Mucosa of rectum (tissue), 2 donors: ENCODE results near the gene CYP4V2.

Experiments used
- H3K27ac ChIP-seq, 2 donors: one replicate each; pipeline ENCODE4 v1.7.0; 2013; ENCODE audit warnings: inconsistent platforms in 2 of 2, low read depth in 2 of 2, low read length in 2 of 2
- H3K27me3 ChIP-seq, 2 donors: one replicate each; pipeline ENCODE4 v1.7.0; 2013; ENCODE audit warnings: low read length in 2 of 2; ENCODE audit not compliant: control insufficient read depth in 2 of 2, insufficient read depth in 2 of 2
- H3K36me3 ChIP-seq, 2 donors: one replicate each; pipeline ENCODE4 v1.7.0; 2013; ENCODE audit warnings: low read length in 2 of 2; ENCODE audit not compliant: control insufficient read depth in 2 of 2, insufficient read depth in 2 of 2
- H3K4me1 ChIP-seq, 2 donors: one replicate each; pipeline ENCODE4 v1.7.0; 2013; ENCODE audit warnings: low read length in 2 of 2, mild to moderate bottlenecking in 1 of 2; ENCODE audit not compliant: control insufficient read depth in 2 of 2, insufficient read depth in 2 of 2
- H3K4me3 ChIP-seq, 2 donors: one replicate each; pipeline ENCODE4 v1.7.0; 2013; ENCODE audit warnings: low read length in 2 of 2
- H3K9ac ChIP-seq, 2 donors: one replicate each; pipeline ENCODE4 v1.7.0; 2013; ENCODE audit warnings: low read length in 2 of 2, low read depth in 1 of 2, mild to moderate bottlenecking in 1 of 2
- H3K9me3 ChIP-seq, 2 donors: one replicate each; pipeline ENCODE4 v1.7.0; 2013; ENCODE audit warnings: low read length in 2 of 2; ENCODE audit not compliant: control insufficient read depth in 2 of 2
- donor health status: healthy.
- donor health status: Normal muscosa, but diverticular disease.

CYP4V2 gene

DNA sequence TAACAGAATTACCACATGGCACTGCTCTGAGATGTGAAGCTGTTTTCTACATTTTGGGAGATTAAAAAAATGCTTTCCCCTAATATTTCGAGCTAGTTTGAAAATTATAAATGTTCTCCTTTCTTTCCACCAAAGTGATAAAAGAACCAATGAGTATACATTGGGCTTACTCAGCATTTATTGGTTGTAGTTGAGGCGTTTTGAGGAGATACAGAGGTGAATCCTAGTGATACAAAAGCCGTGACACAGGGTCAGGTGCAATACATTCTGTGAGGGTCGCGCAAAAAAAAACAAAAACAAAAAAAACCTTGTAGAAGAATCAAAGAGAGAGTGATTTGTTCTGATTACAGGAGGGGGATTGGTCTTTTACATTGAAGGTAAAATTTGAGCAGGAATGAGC, 32.4 kb upstream of the CYP4V2 start:
- Histone ChIP-seq H3K9ac (no peak overlapping the region), H3K4me3 (no peak overlapping the region), H3K9me3 (no peaks in the 10 kb centered on the region), H3K4me1 (no peaks in the 10 kb centered on the region), H3K27me3 (no peaks in the 10 kb centered on the region), H3K36me3 (peaks cover 15 to 20% of the 10 kb centered on the region in 2 donors), H3K27ac (no peak overlapping the region)

GRCh38 chr4:186159613-186160012, 31.8 kb upstream of the CYP4V2 start:
- H3K4me3 ChIP-seq, result no peak overlapping the region
- H3K27ac ChIP-seq, result no peak overlapping the region
- peaks cover 17 to 19% of the 10 kb centered on the region in 2 donors for H3K36me3 ChIP-seq
- no peaks in the 10 kb centered on the region for H3K27me3 ChIP-seq
- no peaks in the 10 kb centered on the region for H3K4me1 ChIP-seq
- H3K9me3 ChIP-seq, result no peaks in the 10 kb centered on the region
- H3K9ac ChIP-seq, result no peak overlapping the region

DNA sequence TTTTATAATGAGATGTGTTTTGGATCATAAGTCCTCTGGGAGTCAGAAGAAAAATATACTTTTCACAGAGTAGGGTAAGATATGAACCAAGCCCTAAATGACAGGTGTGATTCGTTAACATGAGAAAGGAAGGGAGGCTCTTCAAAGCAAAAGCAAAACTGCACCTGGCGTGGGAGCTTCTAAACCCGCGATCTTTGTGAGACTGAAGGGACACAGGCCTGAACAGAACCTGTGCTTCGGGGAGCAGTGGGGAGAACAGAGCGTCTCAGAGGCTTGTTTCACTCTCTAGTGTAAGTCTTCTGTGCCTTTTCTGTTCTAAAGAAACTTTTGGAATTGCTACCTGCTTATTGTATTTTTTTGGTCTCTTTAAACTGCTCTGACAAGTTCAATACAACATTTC, 30.2 kb upstream of the CYP4V2 start:
- no peaks in the 10 kb centered on the region for H3K9me3 ChIP-seq
- no peak overlapping the region for H3K27ac ChIP-seq
- no peaks in the 10 kb centered on the region for H3K27me3 ChIP-seq
- no peak overlapping the region for H3K4me3 ChIP-seq
- H3K4me1 ChIP-seq, result no peaks in the 10 kb centered on the region
- H3K9ac ChIP-seq, result no peak overlapping the region
- H3K36me3 ChIP-seq, result peaks cover 17 to 24% of the 10 kb centered on the region in 2 donors

DNA sequence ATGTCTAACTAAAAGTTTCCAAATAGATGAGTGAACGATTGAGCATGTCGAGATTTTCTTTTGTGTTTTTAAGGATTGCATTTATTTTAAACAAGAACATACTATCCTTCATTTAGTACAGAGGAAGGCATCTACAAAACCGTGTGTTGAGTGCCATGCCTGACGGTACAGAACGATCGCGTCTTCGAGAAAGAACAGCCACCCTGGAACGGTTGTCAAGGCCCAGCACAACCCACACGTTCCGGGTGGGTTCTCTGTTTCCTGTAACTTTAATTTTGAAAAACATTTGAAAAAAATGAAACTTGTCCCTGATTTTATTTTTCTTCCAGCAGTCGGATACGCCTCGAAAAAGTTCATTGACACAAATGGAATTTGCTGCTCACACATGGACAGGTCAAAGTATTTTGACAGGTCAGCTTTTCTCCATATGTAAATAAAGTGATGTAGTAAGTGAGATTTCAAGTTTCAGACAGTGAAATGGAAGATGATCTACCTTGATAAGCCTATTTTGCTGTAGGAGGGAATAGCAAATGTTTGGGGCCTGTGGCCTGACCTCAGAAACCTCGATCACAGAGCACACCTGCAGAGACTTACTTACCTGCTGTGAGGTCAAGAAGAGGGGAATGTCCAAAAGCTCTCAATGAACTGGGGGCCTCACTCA, 24.4 kb upstream of the CYP4V2 start:
- Histone ChIP-seq H3K4me3 (no peak overlapping the region), H3K9ac (no peak overlapping the region), H3K27me3 (no peaks in the 10 kb centered on the region), H3K4me1 (no peaks in the 10 kb centered on the region), H3K9me3 (no peaks in the 10 kb centered on the region), H3K27ac (no peak overlapping the region), H3K36me3 (peaks cover 0 to 11% of the 10 kb centered on the region in 2 donors)

DNA sequence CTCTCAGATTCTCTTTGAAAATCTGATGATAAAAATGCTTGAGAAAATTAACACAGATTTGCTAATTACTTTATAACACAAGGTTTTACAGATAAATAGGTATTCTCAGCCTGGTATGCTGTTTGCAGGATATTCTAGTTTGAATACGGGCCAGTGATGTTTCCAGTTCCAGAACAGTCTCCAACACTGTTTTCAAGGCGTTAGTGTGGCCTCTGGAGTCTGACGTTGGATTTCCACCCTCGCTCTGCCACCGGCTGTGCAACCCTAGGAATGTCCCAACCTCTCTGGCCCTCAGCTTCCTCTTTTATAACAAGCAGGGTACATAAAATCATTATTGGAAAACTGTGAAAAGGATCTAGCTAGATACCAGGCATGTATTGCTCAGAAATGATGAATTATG, 23.8 kb upstream of the CYP4V2 start:
- Histone ChIP-seq H3K9ac (no peak overlapping the region), H3K4me3 (no peak overlapping the region), H3K27ac (no peak overlapping the region), H3K4me1 (no peaks in the 10 kb centered on the region), H3K27me3 (no peaks in the 10 kb centered on the region), H3K36me3 (peaks cover 0 to 11% of the 10 kb centered on the region in 2 donors), H3K9me3 (no peaks in the 10 kb centered on the region)

DNA sequence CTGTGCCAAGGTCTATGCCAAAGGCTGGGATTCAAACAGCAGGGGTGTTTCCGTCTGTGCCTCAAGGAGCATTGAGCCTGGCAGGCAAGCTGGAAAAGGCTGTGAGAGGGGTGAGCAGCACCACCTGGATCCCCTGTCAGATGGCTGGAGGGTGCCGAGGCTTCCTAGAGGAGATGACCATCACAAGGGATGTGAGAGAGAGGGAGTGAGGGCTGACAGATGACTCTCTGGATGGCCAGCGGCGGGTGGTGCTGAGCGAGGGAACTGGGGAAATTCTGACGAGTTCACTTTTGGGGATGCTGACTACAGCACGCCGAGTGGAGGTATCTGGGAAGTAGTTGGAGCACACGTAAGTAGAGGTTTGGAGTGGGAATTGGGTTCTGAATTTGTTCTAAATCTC, 22.6 kb upstream of the CYP4V2 start:
- no peaks in the 10 kb centered on the region for H3K4me1 ChIP-seq
- H3K4me3 ChIP-seq, result no peak overlapping the region
- no peak overlapping the region for H3K9ac ChIP-seq
- H3K27me3 ChIP-seq, result no peaks in the 10 kb centered on the region
- no peak overlapping the region for H3K27ac ChIP-seq
- H3K9me3 ChIP-seq, result no peaks in the 10 kb centered on the region
- peaks cover 0 to 11% of the 10 kb centered on the region in 2 donors for H3K36me3 ChIP-seq

DNA sequence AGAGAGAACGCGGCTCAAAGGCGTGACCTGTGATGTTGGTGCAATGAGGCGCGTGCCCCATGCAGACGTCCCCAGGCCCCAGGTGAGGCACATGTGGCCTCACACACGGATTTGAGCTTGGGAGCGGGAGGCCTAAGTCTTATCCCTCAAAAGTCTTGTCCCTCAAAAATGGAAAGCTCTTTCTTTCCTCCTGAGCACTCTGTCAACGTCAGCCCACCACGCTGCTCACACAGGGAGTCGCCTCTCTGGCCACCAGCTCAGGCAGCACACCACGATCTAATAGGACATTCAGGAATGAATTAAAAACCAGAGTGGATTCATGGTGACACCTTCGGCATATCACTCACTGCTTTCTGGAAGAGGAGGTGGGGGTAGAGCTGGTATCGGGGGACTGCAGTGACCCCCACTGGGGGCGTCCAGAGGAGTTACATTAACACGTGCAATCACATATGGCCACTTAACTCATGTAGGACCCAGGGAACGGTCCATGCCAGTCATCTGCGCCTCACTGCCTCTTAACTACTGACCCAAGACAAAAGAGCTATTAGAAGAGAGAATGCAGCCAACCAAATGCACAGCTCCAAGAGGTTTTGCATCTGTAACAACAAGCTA, 21.9 kb upstream of the CYP4V2 start:
- Histone ChIP-seq H3K9me3 (no peaks in the 10 kb centered on the region), H3K4me1 (no peaks in the 10 kb centered on the region), H3K36me3 (peaks cover 0 to 8% of the 10 kb centered on the region in 2 donors), H3K4me3 (no peak overlapping the region), H3K27me3 (no peaks in the 10 kb centered on the region), H3K9ac (no peak overlapping the region), H3K27ac (no peak overlapping the region)

DNA sequence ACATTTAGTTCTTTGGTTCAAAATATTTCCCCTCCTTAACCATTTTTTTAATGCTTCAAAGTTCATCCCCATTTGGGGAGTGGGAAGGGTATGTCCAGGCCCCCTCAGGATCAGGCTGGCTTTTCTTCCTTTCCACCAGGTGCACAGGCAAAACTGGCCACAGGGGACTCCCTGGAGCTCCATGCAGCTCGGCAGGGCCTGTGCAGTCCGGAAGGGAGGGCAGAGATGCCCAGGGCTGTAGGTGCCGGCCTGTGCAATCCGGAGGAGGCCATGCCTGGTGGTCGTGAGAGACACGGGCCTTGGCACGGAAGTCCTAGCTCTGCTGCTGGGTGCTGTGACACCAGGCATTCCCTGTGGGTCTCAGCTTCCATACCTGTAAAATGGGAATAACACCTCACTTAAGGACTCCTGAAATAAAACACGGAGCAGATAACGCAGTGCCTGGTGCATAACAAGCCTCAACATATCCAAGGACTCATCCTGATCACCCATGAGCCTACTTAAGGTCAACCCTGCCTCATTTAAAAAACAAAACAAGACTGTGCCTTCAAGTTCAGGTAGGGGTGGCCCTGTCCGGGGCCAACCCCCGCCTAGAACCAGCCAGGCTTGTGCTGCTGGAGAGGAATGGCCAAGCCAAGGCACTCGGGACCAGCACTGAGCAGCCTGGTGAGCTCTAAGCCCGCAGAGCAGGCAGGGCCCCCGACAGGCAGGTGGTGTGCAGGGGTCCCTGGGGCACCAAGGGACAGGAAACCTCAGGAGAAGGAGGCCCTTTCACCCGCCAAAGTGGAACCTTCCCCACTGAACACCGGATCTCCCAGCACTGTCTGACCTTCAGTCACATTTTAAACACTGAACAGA, 21.2 kb upstream of the CYP4V2 start:
- Histone ChIP-seq H3K36me3 (peaks cover 0 to 5% of the 10 kb centered on the region in 2 donors), H3K27ac (no peak overlapping the region), H3K9ac (no peak overlapping the region), H3K4me1 (no peaks in the 10 kb centered on the region), H3K4me3 (no peak overlapping the region), H3K9me3 (no peaks in the 10 kb centered on the region), H3K27me3 (no peaks in the 10 kb centered on the region)

GRCh38 chr4:186170966-186171365, 20.4 kb upstream of the CYP4V2 start:
- no peak overlapping the region for H3K27ac ChIP-seq
- no peaks in the 10 kb centered on the region for H3K9me3 ChIP-seq
- H3K36me3 ChIP-seq, result peaks cover 0 to 3% of the 10 kb centered on the region in 2 donors
- no peak overlapping the region for H3K4me3 ChIP-seq
- no peak overlapping the region for H3K9ac ChIP-seq
- H3K27me3 ChIP-seq, result no peaks in the 10 kb centered on the region
- H3K4me1 ChIP-seq, result no peaks in the 10 kb centered on the region

GRCh38 chr4:186172546-186172945, 18.8 kb upstream of the CYP4V2 start:
- H3K9ac ChIP-seq, result no peak overlapping the region
- H3K4me3 ChIP-seq, result no peak overlapping the region
- H3K9me3 ChIP-seq, result no peaks in the 10 kb centered on the region
- H3K27ac ChIP-seq, result no peak overlapping the region
- no peaks in the 10 kb centered on the region for H3K27me3 ChIP-seq
- peaks cover 0 to 2% of the 10 kb centered on the region in 2 donors for H3K36me3 ChIP-seq
- H3K4me1 ChIP-seq, result no peaks in the 10 kb centered on the region
